ENCODE measurements around the gene CFL1. TPM values are rescaled to one million over a fixed set of nuclear protein-coding genes. Genes with fewer than 3 reads are reported as not detected.

Gene CFL1
- total and polyA plus RNA-seq, 9 donors = 215 to 693 (median 476) TPM

DNA sequence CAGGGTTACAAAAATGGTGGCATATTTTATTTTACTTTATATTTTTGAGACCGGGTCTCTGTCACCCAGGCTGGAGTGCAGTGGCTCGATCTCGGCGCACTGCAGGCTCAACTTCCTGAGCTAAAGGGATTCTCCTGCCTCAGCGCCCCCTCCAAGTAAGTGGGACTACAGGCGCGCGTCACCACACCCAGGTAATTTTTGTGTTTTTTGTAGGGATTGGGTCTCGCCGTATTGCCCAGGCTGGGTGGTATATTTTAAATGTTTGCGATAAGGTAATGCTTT is 42.9 kb upstream of the CFL1 start:
- Histone ChIP-seq H3K4me1 (ENCODE audit: insufficient read depth) (peaks cover 2% of the 10 kb centered on the region), H3K27me3 (peaks cover 4% of the 10 kb centered on the region), H3K4me3 (no peak overlapping the region), H3K9me3 (no peaks in the 10 kb centered on the region), H3K36me3 (no peaks in the 10 kb centered on the region), H3K27ac (no peak overlapping the region)
- 62 to 66% (median 64%) methylated on average over 11 of the region's 11 CpGs for WGBS, 3 donors
- DNase-seq = no peak
- intact Hi-C loops (cut with DNase I) = no loop called here
- TF ChIP-seq POLR2A (IDR thresholded peaks at IDR 0.05) (no peak), EP300 (IDR thresholded peaks at IDR 0.05) (no peak)
- TF ChIP-seq, protein P1, sequence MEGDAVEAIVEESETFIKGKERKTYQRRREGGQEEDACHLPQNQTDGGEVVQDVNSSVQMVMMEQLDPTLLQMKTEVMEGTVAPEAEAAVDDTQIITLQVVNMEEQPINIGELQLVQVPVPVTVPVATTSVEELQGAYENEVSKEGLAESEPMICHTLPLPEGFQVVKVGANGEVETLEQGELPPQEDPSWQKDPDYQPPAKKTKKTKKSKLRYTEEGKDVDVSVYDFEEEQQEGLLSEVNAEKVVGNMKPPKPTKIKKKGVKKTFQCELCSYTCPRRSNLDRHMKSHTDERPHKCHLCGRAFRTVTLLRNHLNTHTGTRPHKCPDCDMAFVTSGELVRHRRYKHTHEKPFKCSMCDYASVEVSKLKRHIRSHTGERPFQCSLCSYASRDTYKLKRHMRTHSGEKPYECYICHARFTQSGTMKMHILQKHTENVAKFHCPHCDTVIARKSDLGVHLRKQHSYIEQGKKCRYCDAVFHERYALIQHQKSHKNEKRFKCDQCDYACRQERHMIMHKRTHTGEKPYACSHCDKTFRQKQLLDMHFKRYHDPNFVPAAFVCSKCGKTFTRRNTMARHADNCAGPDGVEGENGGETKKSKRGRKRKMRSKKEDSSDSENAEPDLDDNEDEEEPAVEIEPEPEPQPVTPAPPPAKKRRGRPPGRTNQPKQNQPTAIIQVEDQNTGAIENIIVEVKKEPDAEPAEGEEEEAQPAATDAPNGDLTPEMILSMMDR (IDR thresholded peaks at IDR 0.05) = no peak

DNA sequence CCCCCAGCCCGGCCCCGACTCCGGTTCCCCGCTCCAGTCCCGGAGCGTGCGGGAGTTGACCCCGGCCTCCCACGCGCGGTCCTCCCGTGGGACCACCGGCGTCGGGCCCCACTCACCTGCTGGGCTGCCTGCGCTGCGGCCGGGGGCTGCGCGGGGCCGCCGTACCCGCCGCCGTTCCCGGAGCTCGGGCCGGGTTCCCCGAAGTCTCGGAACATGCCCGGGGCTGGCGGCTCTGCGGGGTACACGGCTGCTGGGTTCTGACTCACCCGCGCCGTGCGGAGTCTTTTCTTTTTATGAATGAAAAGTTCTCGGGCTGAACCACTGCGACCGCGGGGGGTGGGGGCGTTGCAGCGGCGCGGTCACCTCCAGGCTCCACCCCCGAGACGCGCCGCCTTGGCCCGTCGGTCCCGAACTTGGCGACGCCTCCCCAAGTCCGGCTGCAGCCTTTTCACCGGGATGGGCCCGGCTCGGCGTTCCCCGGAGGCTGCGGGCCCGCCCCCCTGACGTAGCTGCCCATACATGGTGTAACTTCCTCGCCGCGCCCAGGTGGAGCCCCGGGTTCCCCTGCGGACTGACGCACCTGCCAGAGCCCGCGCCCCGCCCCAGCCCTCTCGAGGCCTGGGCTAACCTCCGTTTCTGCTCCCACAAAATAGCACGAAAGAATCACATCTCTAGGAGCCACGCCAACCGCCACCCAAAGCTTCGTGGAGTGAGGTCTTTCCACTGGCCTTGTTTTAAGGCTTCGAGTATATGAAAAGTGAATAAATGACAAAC is 42.3 kb upstream of the CFL1 start, which contains the start of gene FOSL1:
Gene FOSL1 (minus strand): TSS at position 264 of the 774 bp plus-strand sequence. CDS start 49 bp downstream, at position 215.
- DNase-seq = peak; percentile 65 to 80 (median 73)
- TF ChIP-seq, protein P1 (IDR thresholded peaks at IDR 0.05) = no peak
- TF ChIP-seq POLR2A (IDR thresholded peaks at IDR 0.05) (no peak), EP300 (IDR thresholded peaks at IDR 0.05) (no peak)
- H3K9me3 ChIP-seq = no peaks in the 10 kb centered on the region
- peaks cover 4% of the 10 kb centered on the region for H3K27me3 ChIP-seq
- WGBS, 3 donors = 1 to 3% (median 3%) methylated on average over 48 to 80 of the region's 80 CpGs
- no peaks in the 10 kb centered on the region for H3K36me3 ChIP-seq
- peaks cover 2% of the 10 kb centered on the region for H3K4me1 ChIP-seq (ENCODE audit: insufficient read depth)
- H3K27ac ChIP-seq = no peak within 1 kb of the TSS
- peak within 1 kb of the TSS; percentile 31 for H3K4me3 ChIP-seq
- intact Hi-C loops (cut with DNase I) = no loop called here

DNA sequence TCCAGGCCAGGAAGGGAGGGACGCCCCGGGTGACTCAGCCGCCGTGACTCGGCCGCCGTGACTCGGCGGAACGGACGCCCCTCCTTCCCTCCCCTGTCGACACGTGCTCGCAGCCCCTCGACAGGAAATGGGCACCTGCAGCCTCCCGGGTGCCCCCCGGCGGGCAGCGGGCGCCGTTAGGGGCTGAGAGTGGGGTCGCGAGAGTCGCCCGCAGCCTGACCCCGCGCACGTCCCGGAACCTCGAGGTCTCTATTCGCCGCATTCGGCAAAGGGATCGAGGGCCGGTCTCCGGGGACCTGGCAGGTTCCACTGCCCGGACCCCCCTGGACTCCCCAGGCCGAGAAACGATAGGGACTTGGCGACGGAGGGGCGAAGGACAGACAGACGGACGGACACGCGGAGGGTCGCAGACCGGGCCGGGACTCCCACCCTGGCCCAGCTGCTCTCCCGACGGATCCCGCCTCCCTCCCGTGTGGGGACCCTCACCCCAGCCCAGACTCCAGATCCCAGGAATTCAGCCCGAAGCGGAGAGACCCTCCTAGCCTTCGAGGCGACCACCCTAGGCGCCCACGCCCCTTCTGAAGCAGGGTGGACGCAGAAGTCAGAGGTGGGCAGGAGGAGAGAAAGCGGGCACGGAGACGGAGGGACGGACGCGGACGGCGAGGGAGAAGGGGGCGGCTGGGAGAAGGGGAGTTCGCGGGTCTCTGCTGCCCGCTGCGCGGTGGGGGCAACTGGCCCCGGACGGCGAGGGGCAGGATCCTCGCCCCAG is 41.6 kb upstream of the CFL1 start:
- H3K4me1 ChIP-seq (ENCODE audit: insufficient read depth) = peaks cover 2% of the 10 kb centered on the region
- H3K9me3 ChIP-seq = no peaks in the 10 kb centered on the region
- intact Hi-C loops (cut with DNase I) = no loop called here
- DNase-seq = peak in 3 of 5 donors; percentile 26 to 64 (median 60)
- no peak overlapping the region for H3K27ac ChIP-seq
- peak overlapping the region; percentile 31 for H3K4me3 ChIP-seq
- WGBS, 3 donors = 1 to 3% (median 1%) methylated on average over 64 to 77 of the region's 78 CpGs
- no peak for TF ChIP-seq EP300 (IDR thresholded peaks at IDR 0.05)
- TF ChIP-seq, protein P1 (IDR thresholded peaks at IDR 0.05) = no peak
- TF ChIP-seq POLR2A (IDR thresholded peaks at IDR 0.05) = no peak
- peaks cover 4% of the 10 kb centered on the region for H3K27me3 ChIP-seq
- H3K36me3 ChIP-seq = no peaks in the 10 kb centered on the region

GRCh38 chr11:65898656-65899355 is 40.8 kb upstream of the CFL1 start:
- no peaks in the 10 kb centered on the region for H3K36me3 ChIP-seq
- peak overlapping the region; percentile 31 for H3K4me3 ChIP-seq
- peaks cover 2% of the 10 kb centered on the region for H3K4me1 ChIP-seq (ENCODE audit: insufficient read depth)
- no peak overlapping the region for H3K27ac ChIP-seq
- peaks cover 4% of the 10 kb centered on the region for H3K27me3 ChIP-seq
- 21 to 26% (median 25%) methylated on average over 26 to 28 of the region's 28 CpGs for WGBS, 3 donors
- no peak for TF ChIP-seq POLR2A (IDR thresholded peaks at IDR 0.05)
- TF ChIP-seq, protein P1 (IDR thresholded peaks at IDR 0.05) = no peak
- TF ChIP-seq EP300 (IDR thresholded peaks at IDR 0.05) = no peak
- intact Hi-C loops (cut with DNase I) = no loop called here
- DNase-seq = no peak
- no peaks in the 10 kb centered on the region for H3K9me3 ChIP-seq

Measured in ovary (tissue), 9 donors.